Measurements from ENCODE around the gene MT1X. TPM values are rescaled to one million over a fixed set of nuclear protein-coding genes. Genes with fewer than 3 reads are reported as not detected.

Gene MT1X
- total RNA-seq, 1 experiment from 2014 or later = 74.3 TPM

- no TSS peak for BruUV-seq (replicated peaks)
- H3K4me3 ChIP-seq (ENCODE audit: low read depth, low read length, poor library complexity, severe bottlenecking) = no peak overlapping the region
- CTCF ChIA-PET = interaction anchor here (0.9 kb wide), 1 partner anchor 10 kb away, joined by 3 read pairs; no protein-coding TSS in a partner anchor
- no peak overlapping the region for H3K27ac ChIP-seq (ENCODE audit: low read depth, low read length, poor library complexity, severe bottlenecking)
- DNase-seq (ENCODE audit: low spot score) = no peak
- H3K9me3 ChIP-seq (ENCODE audit: low read depth, low read length, poor library complexity, severe bottlenecking) = no peaks in the 10 kb centered on the region
- H3K27me3 ChIP-seq (replicated peaks; ENCODE audit: insufficient read depth, low read depth, low read length, poor library complexity) = no peaks in the 10 kb centered on the region
- TF ChIP-seq, protein P1, sequence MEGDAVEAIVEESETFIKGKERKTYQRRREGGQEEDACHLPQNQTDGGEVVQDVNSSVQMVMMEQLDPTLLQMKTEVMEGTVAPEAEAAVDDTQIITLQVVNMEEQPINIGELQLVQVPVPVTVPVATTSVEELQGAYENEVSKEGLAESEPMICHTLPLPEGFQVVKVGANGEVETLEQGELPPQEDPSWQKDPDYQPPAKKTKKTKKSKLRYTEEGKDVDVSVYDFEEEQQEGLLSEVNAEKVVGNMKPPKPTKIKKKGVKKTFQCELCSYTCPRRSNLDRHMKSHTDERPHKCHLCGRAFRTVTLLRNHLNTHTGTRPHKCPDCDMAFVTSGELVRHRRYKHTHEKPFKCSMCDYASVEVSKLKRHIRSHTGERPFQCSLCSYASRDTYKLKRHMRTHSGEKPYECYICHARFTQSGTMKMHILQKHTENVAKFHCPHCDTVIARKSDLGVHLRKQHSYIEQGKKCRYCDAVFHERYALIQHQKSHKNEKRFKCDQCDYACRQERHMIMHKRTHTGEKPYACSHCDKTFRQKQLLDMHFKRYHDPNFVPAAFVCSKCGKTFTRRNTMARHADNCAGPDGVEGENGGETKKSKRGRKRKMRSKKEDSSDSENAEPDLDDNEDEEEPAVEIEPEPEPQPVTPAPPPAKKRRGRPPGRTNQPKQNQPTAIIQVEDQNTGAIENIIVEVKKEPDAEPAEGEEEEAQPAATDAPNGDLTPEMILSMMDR (conservative IDR thresholded peaks at IDR 0.05; ENCODE audit: low read depth, low read length) = no peak
- no peak for TF ChIP-seq EZH2 (IDR thresholded peaks at IDR 0.05; ENCODE audit: borderline replicate concordance, low read depth, low read length, poor library complexity, severe bottlenecking)
- POLR2A ChIA-PET (ENCODE audit: low non-redundant PET) = no interaction called here
- H3K36me3 ChIP-seq (ENCODE audit: insufficient read depth, low read length, poor library complexity, severe bottlenecking) = no peaks in the 10 kb centered on the region
- intact Hi-C loops (cut with micrococcal nuclease; ENCODE audit: unreplicated experiment) = loop anchor here (5.0 kb wide), 1 partner anchor 76 kb away; the partner anchor contains the start of gene MT2A
- H3K4me1 ChIP-seq (ENCODE audit: insufficient read depth, low read length, poor library complexity, severe bottlenecking) = no peaks in the 10 kb centered on the region
Observed at GRCh38 chr16:56683424-56684172, 1.3 kb downstream of the MT1X start.

DNA sequence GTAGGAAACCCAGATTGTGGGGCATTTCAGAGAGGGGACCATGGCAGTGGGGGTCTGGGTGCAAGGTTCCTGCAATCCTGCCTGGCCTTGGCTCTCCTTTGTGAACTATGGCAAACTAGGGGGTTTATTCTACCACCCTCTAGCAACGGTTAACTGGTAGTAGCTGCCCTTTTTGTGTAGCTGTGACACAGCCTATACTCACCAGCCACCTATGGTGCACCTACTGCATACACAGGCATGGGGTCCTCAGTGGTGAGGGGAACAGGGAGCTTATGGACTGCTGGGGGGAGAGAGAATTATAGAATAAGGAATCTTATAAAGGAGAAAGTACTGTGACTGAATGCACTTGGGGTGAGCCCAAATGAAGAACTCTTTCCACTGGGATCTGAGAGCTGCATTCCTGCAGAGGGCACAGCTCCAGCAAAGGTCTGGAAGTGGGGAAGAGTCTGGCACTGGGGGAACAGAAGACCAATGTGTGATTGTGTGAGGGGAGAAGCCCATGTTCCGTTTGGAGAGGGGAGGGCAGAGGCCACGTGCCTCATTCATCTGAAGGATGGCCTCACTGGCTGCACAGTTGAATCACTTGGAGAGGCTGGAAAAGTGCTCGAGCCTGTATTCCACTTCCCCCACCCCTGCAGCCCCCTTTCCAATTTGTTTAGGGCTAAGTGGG, 2.1 kb downstream of the MT1X start:
- DNase-seq (ENCODE audit: low spot score) = no peak
- Histone ChIP-seq H3K4me1 (ENCODE audit: insufficient read depth, low read length, poor library complexity, severe bottlenecking) (peaks cover 4% of the 10 kb centered on the region), H3K4me3 (ENCODE audit: low read depth, low read length, poor library complexity, severe bottlenecking) (no peak overlapping the region), H3K27ac (ENCODE audit: low read depth, low read length, poor library complexity, severe bottlenecking) (no peak overlapping the region), H3K9me3 (ENCODE audit: low read depth, low read length, poor library complexity, severe bottlenecking) (no peaks in the 10 kb centered on the region), H3K36me3 (ENCODE audit: insufficient read depth, low read length, poor library complexity, severe bottlenecking) (no peaks in the 10 kb centered on the region), H3K27me3 (replicated peaks; ENCODE audit: insufficient read depth, low read depth, low read length, poor library complexity) (no peaks in the 10 kb centered on the region)
- BruUV-seq (replicated peaks) = no TSS peak
- ChIA-PET POLR2A (ENCODE audit: low non-redundant PET) (no interaction called here), CTCF (no interaction called here)
- intact Hi-C loops (cut with micrococcal nuclease; ENCODE audit: unreplicated experiment) = loop anchor here (5.0 kb wide), 1 partner anchor 77 kb away; the partner anchor contains the start of gene MT2A
- TF ChIP-seq, protein P1 (conservative IDR thresholded peaks at IDR 0.05; ENCODE audit: low read depth, low read length) = no peak
- no peak for TF ChIP-seq EZH2 (IDR thresholded peaks at IDR 0.05; ENCODE audit: borderline replicate concordance, low read depth, low read length, poor library complexity, severe bottlenecking)

DNA sequence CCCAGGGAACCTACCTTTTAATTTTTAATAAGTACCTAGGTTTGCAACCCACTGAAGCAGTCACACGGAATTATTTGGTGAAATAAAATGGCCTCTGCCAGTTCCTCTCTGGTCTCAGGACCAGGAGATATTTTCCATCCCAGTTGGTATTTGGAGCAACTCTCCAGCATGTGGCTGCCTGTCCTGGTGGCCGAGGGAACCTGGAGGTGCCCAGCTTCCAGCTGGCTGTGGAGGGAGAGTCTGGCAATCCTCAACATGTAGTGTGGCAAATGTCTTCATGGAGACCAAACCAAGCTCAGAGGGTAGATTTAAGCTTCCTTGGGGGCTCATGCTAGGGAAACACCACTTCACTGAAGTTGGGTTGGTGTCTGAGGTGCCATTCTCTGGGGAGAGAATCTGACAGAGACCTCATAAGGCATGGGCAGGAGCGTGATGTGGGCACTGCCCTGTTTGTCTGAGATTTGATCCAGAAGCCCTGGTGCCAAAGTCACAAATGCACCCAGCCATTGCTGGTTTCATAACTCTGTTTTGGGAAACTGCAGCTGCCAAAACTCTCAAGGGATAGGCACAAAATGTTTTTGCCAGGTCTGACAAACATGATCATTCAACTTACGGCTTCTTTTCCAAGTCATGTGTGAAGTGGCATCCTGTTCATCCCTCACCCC, 2.8 kb downstream of the MT1X start:
- Histone ChIP-seq H3K27ac (ENCODE audit: low read depth, low read length, poor library complexity, severe bottlenecking) (no peak overlapping the region), H3K4me1 (ENCODE audit: insufficient read depth, low read length, poor library complexity, severe bottlenecking) (peaks cover 6% of the 10 kb centered on the region), H3K36me3 (ENCODE audit: insufficient read depth, low read length, poor library complexity, severe bottlenecking) (no peaks in the 10 kb centered on the region), H3K9me3 (ENCODE audit: low read depth, low read length, poor library complexity, severe bottlenecking) (no peaks in the 10 kb centered on the region), H3K27me3 (replicated peaks; ENCODE audit: insufficient read depth, low read depth, low read length, poor library complexity) (no peaks in the 10 kb centered on the region), H3K4me3 (ENCODE audit: low read depth, low read length, poor library complexity, severe bottlenecking) (no peak overlapping the region)
- DNase-seq (ENCODE audit: low spot score) = no peak
- TF ChIP-seq, protein P1 (conservative IDR thresholded peaks at IDR 0.05; ENCODE audit: low read depth, low read length) = no peak
- no peak for TF ChIP-seq EZH2 (IDR thresholded peaks at IDR 0.05; ENCODE audit: borderline replicate concordance, low read depth, low read length, poor library complexity, severe bottlenecking)
- BruUV-seq (replicated peaks) = no TSS peak
- ChIA-PET POLR2A (ENCODE audit: low non-redundant PET) (no interaction called here), CTCF (no interaction called here)
- intact Hi-C loops (cut with micrococcal nuclease; ENCODE audit: unreplicated experiment) = loop anchor here (5.0 kb wide), 1 partner anchor 78 kb away; the partner anchor contains the start of gene MT2A
